HG03039 (cell line): Measurements from ENCODE around the gene DSC2.
A peak's percentile ranks its signal among the peaks of the same experiment; 100 is the strongest.

Experiments
- ATAC-seq: cut with Tn5 transposase; IDR thresholded peaks from one replicate; pipeline ENCODE4 v1.9.1; 2021; ENCODE audit warnings: mild to moderate bottlenecking, moderate library complexity; ENCODE audit not compliant: unreplicated experiment

DSC2 gene

DNA sequence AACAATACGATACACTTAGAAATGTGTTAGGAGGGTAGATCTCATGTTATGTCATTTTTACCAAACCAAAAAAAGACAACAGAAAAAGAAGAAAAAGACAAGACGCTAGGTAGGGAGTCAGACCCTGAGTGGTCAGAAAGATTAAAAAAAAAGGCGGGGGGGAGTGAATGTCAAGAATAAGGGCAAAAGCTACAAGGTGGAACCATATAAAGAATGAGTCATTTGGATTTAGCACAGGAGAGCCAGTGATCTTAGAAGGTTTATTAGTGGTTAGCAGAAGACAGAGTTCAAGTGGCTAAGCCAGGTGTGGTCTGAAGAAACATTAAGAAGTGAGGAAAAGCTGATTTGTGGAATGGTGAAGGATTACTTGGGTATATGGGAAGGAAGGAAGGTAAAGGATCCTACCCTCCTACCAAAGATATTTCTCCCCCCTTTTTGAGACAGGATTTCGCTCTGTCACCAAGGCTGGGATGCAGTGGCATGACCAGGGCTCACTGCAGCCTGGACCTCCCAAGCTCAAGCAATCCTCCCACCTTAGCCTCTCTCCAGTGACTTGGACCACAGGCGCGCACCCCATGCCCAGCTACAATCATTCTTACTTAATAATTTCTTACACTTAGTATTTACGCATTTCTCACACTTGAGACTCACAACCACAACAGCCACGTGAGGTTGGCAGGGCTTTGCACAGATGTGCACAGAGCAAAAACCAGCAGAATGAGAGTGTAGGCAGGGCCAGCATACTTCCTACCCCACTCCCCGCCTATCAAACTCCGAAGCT, 2.6 kb downstream of the DSC2 start:
- ATAC-seq, result no peak

DNA sequence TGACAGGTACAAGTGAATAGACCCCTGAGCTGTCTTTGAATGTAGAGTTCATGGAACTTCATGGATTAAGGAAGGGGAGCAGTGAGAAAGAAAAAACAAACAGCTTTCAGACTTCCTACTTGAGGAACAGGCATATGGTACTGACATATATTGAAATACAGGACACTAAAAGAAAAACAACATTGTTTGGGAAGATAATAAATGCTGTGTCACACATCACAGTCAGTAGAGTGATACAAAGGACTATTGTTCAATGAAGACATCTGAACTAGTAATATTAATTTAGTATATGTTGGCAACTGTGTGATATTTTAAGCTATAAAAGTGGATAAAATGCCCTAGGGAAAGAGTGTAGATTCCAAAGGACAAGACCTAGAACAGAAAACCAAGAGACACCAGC, 3.3 kb downstream of the DSC2 start:
- ATAC-seq, result no peak

DNA sequence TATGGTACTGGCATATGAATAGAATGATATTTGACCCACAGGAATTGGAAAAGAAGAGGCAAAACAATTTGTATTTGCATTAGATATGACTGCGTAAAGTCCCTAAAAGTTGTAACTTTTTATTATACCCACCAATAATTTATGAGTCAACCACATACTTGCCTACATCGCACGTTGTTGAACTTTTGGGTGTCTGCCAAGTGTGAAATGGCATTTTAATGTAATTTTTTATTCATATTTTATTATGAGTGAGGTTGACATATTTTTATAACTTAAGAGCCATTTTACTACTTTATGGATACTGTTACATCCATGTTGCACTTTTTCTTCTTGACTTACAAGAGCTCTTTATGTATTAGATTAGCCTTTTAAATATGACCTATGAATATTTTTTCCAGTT, 4.6 kb downstream of the DSC2 start:
- ATAC-seq, result no peak

DNA sequence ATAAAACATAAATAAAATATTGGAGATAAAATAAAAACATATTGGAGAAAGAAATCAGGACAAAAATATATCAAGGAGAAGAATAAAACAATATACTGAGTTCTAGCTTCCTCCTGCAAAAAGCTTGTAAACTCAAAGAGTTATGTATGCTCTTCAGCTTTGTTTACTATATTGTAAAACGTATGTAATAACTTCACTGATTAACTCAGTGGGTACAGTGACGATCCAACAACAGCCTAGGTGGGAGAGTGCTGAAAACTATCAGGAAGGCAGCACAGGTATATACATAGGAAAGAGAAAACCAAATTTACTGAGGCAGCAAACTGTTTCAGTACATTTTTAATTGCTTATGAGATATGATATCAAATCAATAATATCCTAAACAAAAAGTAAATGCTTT, 8.3 kb downstream of the DSC2 start:
- ATAC-seq, result no peak

DNA sequence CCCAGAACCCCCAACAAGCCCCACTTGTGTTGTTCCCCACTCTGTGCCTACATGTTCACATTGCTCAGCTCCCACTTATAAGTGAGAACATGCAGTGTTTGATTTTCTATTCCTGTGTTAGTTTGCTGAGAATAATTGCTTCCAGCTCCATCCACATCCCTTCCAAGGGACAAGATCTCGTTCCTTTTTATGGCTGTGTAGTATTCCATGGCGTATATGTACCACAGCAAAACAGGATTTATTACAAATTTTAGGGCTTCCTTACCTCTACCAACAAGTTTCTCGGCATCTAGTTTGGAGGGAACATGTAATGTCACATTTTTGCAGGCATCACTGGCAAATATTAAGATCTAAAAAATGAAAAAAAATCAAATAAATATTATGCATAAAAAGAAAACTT, 8.9 kb downstream of the DSC2 start:
- ATAC-seq, result no peak

DNA sequence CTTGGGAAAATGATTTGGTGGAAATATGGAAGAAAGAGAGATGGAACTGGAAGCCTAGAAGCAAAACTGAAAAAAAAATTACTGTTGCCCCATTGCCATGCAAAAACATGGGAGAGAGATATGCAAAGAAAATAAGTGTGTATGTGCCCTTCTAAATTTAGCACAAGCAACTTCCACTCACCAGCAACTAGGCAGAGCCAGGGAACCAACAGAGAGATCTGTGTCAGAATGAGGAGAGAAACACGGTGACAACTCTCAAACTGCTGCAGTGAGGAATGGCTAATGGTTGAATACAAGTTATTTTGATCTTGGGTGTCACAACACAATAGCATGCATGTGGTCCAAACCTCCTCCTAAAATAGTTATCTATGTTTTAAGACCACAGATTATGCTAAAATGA, 10.9 kb downstream of the DSC2 start:
- ATAC-seq, result no peak

DNA sequence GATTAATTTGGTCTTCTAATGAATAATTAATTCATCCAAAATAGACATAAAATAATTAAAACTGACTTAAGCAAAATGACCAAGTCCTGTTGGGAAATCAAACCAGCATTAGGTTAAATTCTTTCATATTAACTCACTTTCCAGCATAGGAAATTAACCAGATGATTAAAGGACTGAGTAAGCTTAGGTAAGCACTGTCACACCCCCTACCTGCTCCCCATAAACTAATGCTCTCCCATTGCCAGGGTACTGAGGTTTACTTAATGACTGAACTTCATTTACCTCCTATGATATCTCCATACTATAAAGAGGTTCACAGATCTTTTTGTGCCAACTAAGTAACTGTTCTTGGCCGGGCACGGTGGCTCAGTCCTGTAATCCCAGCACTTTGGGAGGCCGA, 13.7 kb downstream of the DSC2 start:
- ATAC-seq, result no peak

DNA sequence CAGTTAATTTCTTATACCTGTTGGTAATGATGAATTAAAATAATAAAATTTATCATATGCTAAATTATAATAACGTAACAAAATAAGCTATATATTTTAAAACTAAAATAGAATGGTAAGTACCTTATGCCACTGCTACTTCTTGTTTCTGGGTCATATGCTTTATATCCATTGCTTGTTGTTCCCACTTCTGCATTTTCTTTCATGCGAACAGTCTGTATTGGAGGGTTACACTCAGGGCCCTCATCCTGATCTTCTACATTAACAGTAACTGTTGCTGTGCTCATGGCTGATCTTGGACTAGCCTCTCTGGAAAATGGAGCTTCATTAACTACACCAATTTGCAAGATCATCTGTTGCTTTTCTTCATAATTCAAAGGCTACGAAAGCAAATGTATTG, 22.2 kb downstream of the DSC2 start:
- no peak for ATAC-seq

DNA sequence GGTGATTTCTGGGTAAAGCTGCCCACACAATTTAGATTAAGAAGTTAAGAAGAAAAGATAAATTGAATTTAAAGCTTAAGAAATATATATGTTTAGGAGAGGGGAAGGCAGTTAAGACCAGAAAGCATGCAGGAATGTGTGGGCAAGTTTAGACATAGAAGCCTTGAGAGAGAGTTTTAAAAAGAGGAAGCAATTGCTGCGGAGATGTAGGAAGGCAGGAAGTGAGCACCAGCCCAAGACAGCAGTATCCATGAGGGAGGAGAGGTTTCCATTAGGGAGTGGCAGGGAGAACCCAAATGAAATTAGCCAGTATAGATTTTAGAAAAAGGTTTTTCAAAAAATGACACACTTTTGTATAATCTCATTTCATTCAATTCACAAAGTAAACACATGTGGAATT, 24.3 kb downstream of the DSC2 start:
- ATAC-seq, result no peak

DNA sequence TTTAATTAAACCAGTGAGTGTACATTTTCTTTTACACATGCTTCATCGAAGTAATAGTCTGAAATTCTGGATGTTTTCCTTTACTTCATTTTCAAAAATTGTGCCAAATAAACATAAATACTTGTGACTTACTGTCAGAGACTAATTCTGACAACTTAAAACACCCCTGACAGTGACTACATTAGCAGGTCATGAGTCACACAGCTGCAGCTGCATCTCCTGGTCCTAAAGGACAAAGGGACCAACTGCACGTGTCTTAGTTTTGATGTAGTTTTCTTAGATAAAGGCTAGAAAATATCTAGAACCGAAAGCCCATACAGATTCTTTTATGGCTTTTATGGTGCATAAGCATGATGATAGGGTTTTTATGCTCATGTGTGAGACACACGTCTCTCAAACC, 30.0 kb downstream of the DSC2 start:
- no peak for ATAC-seq

DNA sequence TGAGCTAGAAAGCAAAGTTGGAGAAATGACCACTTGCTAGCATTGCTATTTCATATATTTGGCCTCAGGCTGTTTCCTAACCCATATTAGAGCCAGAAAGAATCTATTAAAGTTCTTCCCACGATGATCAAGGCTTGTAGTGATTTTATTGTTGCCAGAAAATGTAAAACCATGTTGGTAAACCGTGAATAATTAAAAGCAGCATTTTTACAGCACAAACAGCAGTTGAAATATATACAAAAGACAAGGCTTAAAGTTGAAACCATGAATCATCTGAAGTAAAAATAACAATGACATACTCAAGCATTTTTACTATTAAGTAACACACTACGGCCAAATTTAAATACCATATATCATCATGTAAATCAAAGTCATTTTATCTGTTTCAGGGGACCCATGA, 32.0 kb downstream of the DSC2 start:
- ATAC-seq, result no peak

DNA sequence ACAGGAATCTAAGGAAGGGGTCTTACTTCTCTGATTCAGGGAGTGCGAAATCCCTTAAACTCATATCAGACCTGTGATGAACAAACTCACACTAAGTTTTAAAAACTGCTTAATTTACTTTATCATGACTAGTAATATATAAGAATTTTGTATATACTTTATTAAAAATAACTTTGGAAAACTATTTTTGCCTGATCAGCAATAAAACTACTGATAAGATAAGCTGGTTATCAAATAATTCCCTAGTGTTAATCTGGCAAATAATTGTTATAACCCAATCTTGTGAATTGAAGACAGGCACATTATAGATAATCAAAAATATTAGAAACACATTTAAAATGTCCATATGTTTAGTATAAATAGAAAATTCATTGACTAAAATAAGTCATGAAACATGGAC, 36.0 kb downstream of the DSC2 start:
- ATAC-seq, result no peak

DNA sequence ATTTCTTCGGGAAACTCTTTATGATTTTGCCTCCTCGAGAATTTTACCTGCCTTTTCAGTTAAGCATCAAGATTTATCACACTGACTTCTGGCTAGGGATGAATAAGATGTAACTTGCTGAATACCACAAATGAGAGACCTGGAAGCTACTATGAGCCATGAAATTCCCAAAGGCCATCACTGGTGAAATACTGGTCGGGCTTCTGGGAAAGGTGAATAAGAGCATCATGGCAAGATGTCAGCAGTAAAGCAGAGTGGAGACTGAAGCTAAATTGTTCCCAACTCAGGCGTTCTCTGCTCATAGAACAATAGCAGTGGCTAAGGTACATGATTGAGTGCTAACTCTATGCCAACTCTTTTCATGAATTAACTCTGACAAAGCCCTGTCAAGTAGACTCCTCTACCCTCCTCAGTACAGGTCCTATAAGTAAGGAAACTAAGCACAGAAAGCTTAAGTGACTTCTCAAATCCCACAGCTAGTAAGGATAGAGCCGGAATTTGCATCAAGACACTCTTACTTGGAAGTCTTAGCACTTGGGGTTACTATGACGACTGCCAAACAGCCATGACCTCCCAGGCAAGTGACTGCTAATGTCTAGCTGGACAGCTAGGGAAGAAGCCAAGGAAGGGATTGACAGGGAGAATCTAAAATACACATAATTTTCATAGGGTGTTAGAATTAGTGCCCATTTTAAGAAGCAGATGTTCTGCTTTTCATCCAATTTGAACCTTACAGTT, 37.0 kb downstream of the DSC2 start:
- ATAC-seq, result no peak

DNA sequence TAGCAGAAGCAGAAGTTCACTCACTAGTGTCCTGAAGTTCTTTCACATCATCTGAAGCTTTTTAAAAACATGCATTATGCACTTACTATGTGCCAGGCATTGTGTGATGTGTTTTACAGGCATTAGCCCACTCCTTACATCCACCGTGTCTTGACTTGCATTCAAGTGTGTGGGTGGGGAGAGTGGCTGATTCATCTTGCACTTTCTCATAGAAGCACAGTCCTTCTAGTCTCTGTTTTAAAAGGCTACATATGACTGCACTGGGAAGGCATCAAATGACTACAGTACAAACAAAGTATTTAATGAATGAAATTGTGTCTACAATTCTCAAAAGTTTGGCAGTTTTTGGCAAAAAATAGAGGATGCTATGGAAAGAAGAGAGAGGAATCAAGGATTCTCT, 38.1 kb downstream of the DSC2 start:
- peak; percentile 85 for ATAC-seq

DNA sequence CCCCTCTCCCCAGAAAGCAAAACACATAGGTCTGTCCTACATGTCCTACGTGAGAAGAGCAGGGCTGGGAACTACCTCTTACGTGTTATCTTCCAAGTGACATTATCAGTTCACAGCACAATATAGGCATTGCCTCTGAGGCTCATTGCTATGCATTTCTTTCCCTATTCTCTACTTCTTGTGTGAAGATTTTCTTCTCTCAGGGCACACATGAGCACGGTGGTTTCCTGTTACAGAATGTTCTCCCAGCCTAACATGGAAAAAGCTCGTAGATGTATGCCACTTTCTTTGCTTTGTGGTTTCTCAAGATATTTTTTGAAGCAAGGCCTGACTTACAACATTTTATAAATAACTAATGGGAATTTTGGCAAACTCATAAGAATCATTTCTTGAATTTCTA, 40.3 kb downstream of the DSC2 start:
- no peak for ATAC-seq

DNA sequence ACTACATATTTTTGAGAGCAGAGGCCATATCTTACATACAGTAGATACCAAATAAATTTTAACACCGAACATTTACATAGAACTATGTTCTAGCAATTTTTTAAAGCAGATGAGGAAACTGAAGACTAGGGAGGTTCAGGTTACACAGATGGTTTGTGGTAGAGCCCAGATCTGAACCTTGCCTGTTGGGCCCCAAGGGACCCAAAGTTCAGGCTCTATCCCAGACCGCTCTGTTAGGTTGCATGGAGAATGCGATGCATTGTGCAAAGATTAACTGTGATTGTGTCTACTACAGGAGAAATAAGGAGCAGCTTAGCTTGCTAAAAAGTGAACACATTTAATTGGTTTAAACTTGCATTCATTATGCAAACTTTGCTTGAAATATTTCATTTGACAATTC, 43.3 kb downstream of the DSC2 start:
- no peak for ATAC-seq

DNA sequence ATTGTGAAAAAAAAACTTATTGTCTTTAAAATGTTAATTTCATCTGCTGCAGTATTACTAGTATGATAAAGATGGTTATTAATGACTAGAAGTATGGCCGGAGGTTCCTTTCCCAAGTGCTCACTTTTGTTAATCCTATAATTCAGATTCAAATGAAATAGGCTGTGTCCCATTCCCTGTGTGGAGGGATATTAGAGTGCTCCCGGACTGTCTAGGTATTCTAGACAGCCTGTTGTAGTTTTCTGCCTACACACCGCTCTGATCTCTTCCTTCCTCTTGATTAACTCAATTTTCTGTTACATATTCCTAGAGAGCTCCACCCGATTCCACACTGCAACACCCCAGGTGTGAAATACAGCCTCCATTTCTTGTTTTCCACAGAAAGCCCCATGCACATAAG, 44.3 kb downstream of the DSC2 start:
- no peak for ATAC-seq

DNA sequence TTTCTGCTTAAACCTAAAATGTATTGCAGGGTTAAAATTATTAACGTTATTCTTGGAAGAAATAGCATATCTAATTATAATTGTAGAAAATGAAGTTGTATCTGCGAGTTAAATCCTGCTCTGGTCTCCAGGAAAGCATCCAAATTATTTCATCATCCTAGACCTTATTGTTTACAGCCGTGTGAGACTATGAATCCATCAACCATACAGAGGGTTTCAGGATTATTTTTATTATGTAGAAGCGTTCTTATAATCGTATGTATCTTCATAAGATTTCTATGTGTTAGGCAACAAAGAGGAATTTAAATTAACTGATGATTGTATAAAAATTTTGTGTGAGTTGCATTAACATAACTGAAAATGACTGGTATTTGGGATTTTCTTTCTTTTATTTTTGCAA, 45.2 kb downstream of the DSC2 start:
- no peak for ATAC-seq

DNA sequence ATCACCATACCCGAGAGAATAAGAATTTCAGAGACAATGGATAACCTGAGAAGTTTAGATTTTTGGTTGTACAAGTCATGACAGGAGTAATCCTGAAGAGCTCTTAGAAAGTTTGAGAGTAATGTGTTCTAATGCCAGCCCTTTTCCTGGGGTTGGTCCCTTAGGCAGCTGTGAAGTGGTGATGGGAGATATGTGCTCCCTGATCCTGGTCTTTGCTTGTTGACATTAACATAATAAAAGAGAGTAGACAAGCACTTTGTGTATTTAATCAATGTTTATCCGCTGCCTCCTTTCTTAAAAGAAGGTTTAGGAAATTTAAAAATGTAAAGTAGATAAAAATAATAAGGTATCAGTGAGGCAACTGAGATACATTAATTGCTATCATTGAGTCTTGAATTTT, 45.9 kb downstream of the DSC2 start:
- no peak for ATAC-seq

DNA sequence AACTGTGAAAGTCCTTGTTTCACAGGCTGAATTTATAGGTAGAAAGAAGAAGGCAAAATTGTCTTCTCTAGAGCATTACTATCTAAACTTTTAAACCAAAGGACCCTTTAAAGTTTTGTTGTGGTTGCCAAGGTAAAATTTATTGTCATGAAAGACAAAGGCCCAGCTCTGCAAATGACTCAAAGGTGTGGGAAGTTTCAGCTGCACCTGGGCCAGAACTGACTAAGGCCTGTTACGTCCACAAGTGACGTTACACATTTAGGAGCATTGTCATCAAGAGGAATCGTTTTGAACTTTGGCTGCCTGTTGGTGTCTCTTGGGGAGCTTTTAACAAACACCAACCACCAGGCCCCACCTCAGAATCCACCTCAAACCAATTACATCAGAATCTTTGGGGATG, 51.6 kb downstream of the DSC2 start:
- no peak for ATAC-seq

DNA sequence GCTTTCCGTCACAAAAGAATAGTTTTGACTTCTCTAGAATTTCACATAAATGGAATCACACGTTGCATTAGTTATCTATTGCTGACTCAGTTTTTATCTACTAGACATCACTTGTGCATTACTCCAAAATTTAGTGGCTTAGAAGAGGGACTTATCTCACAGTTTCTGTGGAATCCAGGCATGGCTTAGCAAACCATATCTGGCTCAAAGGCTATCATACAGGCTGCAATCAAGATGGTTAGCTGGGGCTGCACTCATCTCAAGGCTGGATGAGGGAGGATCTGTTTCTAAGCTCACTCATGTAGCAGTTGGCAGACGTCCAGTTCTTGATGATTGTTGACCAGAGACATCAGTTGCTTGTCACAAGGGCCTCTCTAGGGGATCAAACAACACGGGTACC, 53.0 kb downstream of the DSC2 start:
- ATAC-seq, result no peak

DNA sequence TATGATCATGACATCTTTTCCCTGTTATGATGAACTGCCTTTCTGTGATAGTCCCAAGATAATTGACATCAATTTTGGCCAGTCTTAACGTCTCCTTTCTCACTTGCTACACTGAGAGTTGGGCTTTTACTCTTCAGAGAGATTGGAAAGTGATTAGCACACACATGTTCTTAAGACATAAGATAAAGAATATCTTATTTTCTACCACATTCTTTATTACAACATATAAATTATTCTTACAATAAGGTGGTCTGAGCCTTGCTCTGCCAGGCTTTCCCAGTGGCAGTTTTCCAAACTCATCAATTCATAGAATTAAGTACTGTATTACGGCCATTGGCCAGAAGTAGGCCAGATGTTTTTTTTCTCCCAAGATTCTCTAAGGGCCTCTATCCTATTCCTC, 54.0 kb downstream of the DSC2 start:
- ATAC-seq, result no peak

DNA sequence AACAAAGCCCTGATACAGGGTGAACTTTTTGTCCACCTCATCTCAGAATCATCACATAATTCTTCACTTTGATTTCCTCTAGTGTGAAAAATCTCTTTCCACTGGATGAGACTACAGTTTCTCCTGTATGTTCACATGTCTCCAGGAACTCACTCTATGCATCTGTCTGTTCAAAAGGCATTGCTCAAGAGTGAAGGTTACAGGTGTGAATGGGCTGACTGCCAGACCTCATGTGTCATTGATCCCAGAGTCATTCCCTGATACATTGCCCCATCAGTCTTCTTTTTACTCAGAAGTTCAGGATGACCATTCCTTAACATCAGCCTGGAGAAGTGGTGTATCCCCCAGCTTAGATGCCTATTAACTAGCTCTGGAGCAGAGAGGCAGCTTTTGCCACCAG, 55.3 kb downstream of the DSC2 start:
- ATAC-seq, result no peak
